GM18502 (cell line): ENCODE measurements around the gene JMJD8.

Experiments used
- ATAC-seq: cut with Tn5 transposase; IDR thresholded peaks from one replicate; pipeline ENCODE4 v1.9.1; 2021; ENCODE audit warnings: mild to moderate bottlenecking; ENCODE audit not compliant: unreplicated experiment, poor library complexity

JMJD8 gene

DNA sequence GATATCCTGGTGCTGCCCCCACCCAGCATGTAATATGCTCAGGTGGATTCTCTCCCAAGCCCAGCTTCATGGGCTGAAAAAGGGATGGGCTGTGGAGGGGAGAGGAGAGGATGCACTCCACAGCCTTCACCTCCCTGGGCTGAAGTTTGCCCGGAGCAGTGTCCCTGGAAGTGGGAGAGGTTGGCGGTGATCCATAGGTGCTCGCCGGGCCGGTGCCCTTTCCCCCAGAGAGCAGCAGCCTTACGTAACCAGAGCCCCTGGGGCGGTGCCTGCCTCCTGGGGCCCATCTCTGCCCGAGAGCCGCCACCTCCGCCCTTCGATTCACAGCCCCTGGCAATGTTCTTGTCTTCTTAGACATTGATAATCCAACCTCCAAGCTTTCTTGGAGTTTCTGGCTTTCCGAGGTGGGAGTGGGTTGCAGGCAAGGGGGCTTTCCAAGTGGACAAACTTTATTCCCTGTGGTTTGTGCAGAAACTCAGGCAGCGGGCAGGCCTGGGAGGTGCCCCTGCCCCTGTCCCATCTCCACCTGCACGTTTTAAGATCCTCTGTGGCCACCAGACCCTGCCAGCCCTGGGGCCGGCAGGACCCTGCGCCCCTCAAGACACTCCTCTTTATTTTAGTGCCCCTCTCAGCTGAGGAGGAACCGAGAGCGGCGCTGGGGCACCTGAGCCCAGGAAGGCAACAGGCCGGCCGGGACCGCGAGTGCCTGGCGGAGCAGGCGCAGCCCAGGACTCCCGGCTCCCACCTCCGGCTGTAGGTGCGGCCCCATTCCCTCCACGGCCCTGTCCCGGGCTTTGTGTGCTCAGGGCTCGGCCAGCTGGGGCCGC lies 38.1 kb downstream of the JMJD8 start:
- no peak for ATAC-seq

DNA sequence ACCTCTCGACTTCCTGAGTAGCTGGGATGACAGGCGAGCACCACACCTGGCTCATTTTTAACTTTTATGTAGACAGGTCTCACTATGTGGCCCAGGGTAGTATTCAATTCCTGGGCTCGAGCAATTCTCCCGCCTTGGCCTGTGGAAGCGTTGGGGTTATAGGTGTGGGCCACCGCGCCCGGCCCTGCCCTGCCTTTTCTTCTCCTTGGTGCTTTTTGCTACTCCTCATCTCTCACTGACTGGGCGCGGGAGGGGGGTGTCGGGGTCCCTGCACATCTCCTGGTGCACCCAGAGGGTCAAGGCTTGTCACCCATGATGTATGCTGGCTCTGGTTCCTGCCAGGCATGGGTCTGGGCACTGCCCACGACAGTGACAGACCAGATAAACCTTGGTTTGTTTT lies 39.6 kb downstream of the JMJD8 start:
- ATAC-seq: no peak

DNA sequence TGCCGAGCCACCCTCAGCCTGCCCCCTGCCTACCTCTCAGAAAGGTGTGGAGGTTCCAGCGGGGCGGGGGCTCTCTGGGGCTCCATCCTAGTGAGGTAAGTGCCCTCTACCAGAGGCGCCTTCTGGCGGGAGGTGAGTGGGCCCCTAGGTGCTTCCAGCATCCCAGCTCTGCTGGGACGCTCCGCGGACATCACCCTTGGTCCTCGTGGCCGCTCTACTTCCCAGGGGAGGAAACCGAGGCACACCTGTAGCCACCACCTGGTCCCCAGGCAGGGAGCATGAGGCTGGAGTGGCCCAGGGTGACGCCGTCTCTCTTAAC lies 41.1 kb downstream of the JMJD8 start:
- no peak for ATAC-seq

- ATAC-seq: peak; percentile 40
Measured at GRCh38 chr16:642189-643049, 41.7 kb downstream of the JMJD8 start.

GRCh38 chr16:641326-642188 lies 42.6 kb downstream of the JMJD8 start, which contains the start of gene MCRIP2:
Gene MCRIP2, plus strand, starts transcription at chr16:641828. Its CDS starts 164 bp downstream, at chr16:641992.
- peak; percentile 46 for ATAC-seq

GRCh38 chr16:640614-641013 lies 43.5 kb downstream of the JMJD8 start:
- no peak for ATAC-seq

DNA sequence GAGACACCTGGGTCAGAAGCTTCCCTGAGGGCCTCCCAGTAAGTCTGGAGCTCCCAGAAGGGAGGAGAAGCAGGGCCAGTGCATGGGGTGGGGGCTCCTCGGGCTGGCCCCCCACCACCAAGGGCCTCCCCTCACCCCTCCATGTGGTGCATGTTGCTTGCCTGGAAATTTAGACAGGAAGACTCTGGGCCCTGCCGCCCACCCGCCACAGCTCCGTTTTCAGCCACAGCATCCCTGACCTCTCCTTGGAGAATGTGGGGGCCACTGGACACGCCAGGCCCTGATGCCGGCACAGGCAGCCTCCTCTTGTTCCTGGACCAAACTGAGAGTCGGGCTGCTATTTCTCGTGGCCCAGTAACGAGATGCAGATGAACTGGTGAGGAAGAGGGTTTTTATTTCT lies 45.3 kb downstream of the JMJD8 start:
- no peak for ATAC-seq

DNA sequence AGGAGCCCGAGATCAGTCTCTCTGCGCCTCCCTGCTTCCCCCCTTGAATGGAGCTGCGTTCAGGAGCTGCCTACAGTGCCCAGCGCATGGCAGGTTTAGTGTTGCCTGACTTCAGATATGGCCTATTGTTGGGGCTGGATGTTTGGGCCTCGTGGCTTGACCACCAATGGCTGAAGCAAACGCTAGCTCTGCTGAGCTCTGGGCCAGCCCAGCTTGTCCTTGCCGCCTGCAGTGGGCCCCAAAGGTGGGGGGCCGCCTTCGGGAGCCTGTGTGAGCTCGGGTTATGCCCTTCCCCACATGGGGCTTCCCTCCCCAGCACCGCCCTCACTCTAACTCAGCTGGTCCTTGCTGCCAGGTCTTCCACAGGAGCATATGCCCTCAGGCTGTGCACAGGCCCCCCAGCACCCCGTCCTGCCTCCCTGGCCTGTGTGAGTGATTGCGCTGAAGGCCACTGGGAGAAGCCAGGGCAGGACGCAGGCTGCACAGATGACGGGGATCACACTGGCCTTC lies 46.0 kb downstream of the JMJD8 start:
- ATAC-seq: no peak

DNA sequence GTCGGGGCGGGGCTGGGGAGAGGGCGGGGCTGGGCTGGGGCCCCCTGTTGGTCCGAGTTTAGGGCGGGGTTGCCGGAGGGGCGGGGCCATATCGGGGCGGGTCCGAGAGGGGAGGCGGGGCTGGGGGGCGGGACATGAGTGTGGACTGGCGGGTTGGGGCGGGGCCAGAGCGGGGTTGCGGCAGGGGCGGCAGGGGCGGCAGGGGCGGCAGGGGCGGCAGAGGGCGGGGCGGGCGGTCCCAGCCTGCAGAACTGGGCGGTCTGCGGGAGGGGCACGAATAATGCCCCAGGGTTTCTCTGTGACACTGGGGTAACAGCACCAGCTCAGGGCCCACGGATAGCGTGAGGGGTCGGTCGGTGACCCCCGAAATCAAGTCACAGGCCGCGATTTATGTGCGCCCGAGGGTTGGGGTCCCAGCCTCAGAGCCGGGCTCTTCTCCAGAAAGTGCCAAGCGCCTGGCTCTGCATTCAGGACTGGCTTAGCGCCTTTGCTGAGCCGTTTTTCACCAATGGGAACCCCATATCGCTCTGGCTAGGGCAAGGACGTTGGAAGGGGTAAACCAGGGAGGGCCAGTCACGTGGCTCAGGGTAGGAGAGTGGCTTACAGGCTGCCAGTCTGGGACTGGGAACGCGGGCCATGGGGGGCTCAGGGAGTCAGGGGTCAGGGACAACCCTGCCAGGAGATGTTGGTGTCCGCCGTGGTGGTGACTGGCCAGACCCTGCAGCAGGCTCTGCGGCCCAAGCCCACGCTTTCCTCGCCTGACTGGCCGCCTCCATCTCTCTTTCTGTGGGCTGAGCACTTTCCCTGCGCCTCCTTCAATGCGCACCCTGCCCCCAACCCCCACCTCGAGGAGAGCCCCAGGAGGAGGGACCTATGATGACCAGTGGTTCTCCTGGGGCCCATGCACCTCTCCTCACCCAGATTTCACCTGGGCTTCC lies 46.8 kb downstream of the JMJD8 start:
- no peak for ATAC-seq

- peak; percentile 70 for ATAC-seq
Measured at GRCh38 chr16:636206-637080, 47.7 kb downstream of the JMJD8 start, which contains the start of gene METTL26. Gene METTL26, minus strand, starts transcription at chr16:636305. Its CDS starts 15 bp downstream, at chr16:636290.

GRCh38 chr16:635573-636205 lies 48.4 kb downstream of the JMJD8 start:
- ATAC-seq: peak; percentile 7

- ATAC-seq: no peak
Measured at GRCh38 chr16:634996-635395, 49.1 kb downstream of the JMJD8 start.

DNA sequence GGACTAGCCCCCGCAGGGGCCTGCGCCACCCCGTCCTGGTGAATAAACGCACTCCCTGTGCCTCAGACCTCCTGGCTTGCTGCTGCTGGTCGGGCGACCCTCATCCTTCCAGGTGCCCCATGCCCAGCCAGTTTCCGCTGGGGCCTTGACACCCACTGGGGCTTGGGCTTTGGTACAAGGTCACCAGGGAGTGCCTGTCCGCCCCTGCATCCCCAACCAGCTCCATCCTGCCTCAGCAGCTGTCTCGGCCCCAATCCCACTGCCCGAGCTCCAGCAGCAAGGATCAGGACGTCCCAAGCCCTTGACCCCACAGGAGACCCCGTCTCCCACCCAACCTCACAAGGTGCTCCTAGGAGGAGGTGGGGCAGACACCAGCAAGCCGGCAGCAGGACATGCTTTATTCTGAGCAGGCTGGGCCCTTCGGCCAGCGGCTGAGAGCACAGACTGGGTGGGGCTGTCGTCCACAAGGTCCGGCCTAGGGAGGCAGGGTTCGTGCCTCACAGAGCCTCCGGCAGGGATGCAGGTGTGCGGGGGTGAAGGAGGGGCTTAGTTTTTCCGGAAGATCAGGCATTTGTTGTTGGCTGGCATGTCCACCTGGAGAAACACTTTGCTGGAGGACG lies 50.0 kb downstream of the JMJD8 start:
- no peak for ATAC-seq

GRCh38 chr16:633336-634050 lies 50.6 kb downstream of the JMJD8 start:
- ATAC-seq: no peak

DNA sequence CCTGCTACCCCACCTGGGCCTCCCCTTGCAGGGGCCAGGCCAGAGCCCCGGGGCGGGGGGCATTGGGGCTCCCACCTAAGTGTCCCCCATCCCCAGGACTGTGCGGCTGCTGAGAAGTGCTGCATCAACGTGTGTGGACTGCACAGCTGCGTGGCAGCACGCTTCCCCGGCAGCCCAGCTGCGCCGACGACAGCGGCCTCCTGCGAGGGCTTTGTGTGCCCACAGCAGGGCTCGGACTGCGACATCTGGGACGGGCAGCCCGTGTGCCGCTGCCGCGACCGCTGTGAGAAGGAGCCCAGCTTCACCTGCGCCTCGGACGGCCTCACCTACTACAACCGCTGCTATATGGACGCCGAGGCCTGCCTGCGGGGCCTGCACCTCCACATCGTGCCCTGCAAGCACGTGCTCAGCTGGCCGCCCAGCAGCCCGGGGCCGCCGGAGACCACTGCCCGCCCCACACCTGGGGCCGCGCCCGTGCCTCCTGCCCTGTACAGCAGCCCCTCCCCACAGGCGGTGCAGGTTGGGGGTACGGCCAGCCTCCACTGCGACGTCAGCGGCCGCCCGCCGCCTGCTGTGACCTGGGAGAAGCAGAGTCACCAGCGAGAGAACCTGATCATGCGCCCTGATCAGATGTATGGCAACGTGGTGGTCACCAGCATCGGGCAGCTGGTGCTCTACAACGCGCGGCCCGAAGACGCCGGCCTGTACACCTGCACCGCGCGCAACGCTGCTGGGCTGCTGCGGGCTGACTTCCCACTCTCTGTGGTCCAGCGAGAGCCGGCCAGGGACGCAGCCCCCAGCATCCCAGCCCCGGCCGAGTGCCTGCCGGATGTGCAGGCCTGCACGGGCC lies 51.4 kb downstream of the JMJD8 start:
- ATAC-seq: no peak

DNA sequence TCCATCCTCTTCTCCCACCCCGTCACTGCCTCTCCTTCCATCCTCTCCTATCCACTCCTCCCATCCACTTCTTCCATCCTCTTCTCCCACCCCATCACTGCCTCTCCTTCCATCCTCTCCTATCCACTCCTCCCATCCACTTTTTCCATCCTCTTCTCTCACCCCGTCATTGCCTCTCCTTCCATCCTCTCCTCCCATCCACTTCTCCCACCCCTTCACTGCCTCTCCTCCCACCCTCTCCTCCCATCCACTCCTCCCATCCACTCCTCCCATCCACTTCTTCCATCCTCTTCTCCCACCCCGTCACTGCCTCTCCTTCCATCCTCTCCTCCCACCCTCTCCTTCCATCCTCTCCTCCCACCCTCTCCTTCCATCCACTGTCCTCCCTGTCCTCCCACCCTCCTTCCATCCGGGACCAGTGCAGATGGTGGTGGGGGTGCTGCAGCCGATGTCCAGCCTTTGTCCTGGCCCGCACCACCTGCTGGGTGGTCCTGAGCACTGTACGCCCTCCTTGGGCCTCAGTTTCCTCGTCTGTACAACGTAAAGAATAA lies 52.3 kb downstream of the JMJD8 start:
- no peak for ATAC-seq
